Measurements from ENCODE around the gene DUOX2. TPM values are rescaled to one million over a fixed set of nuclear protein-coding genes. Genes with fewer than 3 reads are reported as not detected.

Gene DUOX2
- 1 to 10 TPM in 1 of 4 donors, under 1 TPM in 1, not detected in 2; 0.38 to 8.7 TPM for polyA plus RNA-seq
- long read RNA-seq, donor 1 = 0 reads
- long read RNA-seq, donor 2 = 0 reads
- long read RNA-seq, donor 3 = 0 reads
- long read RNA-seq, donor 4 = 0 reads
- long read RNA-seq, donor 5 = 0 reads
- long read RNA-seq, donor 6 = 0 reads
- long read RNA-seq, donor 7 = 0 reads
- long read RNA-seq, donor 8 = 0 reads
- long read RNA-seq, donor 9 = 0 reads
- long read RNA-seq, donor 10 = 0 reads

DNA sequence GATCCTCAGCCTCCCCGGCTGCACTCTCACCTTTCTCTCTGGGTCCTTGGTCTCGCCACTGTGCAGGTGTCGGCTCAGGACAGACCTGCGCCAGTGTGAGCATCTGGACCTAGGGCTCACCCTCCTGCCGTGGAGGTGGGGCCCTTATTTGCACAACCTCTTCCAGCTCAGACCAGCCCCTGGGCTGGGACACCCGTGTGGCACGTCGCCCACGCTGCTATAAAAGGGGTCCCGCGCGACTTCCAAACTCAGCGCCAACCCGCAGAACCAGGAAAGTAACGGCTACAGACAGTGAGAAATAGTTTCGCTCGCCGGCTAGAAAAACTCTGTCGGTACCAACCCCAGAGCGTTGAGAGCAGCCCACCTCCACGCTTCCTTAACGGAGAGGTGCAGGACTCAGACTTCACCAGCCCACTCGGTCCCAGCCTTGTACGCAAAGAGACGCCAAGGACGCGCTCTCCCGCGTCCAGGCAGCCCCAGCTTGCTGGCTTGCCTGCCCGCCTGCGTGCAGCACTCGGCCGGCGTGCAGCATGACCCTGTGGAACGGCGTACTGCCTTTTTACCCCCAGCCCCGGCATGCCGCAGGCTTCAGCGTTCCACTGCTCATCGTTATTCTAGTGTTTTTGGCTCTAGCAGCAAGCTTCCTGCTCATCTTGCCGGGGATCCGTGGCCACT, at the start of gene DUOX2, which contains the start of gene DUOXA2:
Gene DUOX2, minus strand, starts transcription at position 97 of the 675 bp plus-strand sequence. CDS start 761 bp downstream, outside the sequence.
Gene DUOXA2, plus strand, starts transcription at position 251 of the 675 bp plus-strand sequence. Its CDS starts 280 bp downstream, at position 531.
- peak within 1 kb of the TSS in 1 of 3 donors; percentile 26 for H3K4me3 ChIP-seq (ENCODE audit: low read depth in 1 of 3, low read length in 3 of 3)
- no peaks in the 10 kb centered on the region for H3K36me3 ChIP-seq (ENCODE audit: control insufficient read depth in 3 of 3, insufficient read depth in 2 of 3, low read depth in 1 of 3, low read length in 3 of 3)
- FAIRE-seq (no peak), DNase-seq (no peak)
- 1 to 3% (median 2%) methylated on average over 40 to 42 of the region's 42 CpGs for WGBS, 3 donors
- no peaks in the 10 kb centered on the region for H3K9me3 ChIP-seq (ENCODE audit: control insufficient read depth in 2 of 2, insufficient read depth in 1 of 2, low read depth in 1 of 2, low read length in 1 of 2)
- H3K27me3 ChIP-seq (ENCODE audit: control insufficient read depth in 3 of 3, insufficient read depth in 3 of 3, low read length in 3 of 3) = peaks cover 7 to 88% (median 62%) of the 10 kb centered on the region in 3 donors
- H3K4me1 ChIP-seq (ENCODE audit: control insufficient read depth in 3 of 3, insufficient read depth in 2 of 3, low read depth in 1 of 3, low read length in 2 of 3) = peaks cover 0 to 13% (median 0%) of the 10 kb centered on the region in 3 donors
- H3K27ac ChIP-seq (ENCODE audit: low read depth in 1 of 3, low read length in 2 of 3) = no peak within 1 kb of the TSS

DNA sequence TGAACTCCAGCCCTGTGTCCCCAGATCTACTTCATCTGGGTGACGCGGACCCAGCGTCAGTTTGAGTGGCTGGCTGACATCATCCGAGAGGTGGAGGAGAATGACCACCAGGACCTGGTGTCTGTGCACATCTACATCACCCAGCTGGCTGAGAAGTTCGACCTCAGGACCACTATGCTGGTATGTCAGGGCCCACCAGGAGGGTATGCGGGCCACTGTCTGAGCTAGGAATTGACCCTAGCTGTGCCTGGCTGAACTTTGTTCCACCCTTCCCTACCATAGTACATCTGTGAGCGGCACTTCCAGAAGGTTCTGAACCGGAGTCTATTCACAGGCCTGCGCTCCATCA, 49.5 kb upstream of the DUOX2 start:
- DNase-seq (no peak), FAIRE-seq (no peak)
- Histone ChIP-seq H3K27ac (ENCODE audit: low read depth in 1 of 3, low read length in 2 of 3) (no peak overlapping the region), H3K9me3 (ENCODE audit: control insufficient read depth in 2 of 2, insufficient read depth in 1 of 2, low read depth in 1 of 2, low read length in 1 of 2) (no peaks in the 10 kb centered on the region), H3K4me1 (ENCODE audit: control insufficient read depth in 3 of 3, insufficient read depth in 2 of 3, low read depth in 1 of 3, low read length in 2 of 3) (peaks cover 0 to 3% (median 3%) of the 10 kb centered on the region in 3 donors), H3K4me3 (ENCODE audit: low read depth in 1 of 3, low read length in 3 of 3) (no peak overlapping the region), H3K27me3 (ENCODE audit: control insufficient read depth in 3 of 3, insufficient read depth in 3 of 3, low read length in 3 of 3) (no peaks in the 10 kb centered on the region), H3K36me3 (ENCODE audit: control insufficient read depth in 3 of 3, insufficient read depth in 2 of 3, low read depth in 1 of 3, low read length in 3 of 3) (peaks cover 0 to 9% (median 0%) of the 10 kb centered on the region in 3 donors)
- 69 to 84% (median 84%) methylated on average over 9 of the region's 9 CpGs for WGBS, 3 donors

DNA sequence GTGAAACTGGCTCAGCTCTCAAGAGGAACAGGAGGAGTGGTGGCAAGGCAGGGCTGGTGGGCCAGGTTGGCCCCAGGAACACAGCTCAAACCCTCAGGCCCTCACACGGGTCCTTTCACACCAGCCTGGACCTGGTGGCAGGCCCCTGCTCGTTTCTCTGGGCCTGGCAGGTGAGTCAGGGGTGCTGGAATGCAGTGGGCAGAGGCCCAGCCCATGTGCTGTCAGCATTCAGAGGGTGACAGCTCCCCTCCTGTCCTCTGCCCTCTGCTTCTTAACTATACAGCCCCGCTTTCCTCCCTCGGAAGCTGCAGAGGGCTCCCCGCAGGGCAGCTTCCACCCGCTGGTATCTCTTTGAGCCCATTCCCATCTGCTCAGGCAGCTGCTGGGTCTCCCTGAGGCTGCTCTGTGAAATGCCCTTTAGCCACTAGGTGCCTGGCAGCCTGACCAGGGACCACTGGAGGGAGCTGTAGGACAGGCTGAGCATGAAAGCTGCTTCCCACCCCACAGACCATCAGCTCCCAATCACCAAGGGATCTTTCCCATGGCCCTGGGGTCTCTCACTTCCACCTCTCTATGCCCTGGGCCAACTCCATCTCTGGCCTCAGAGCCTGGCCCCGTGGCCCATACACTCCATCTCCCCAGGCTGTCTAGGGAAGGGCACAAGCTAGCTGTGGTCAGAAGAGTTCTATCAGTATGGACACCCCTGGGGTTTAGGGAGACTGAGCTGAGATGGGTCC, 49.0 kb upstream of the DUOX2 start:
- Histone ChIP-seq H3K4me3 (ENCODE audit: low read depth in 1 of 3, low read length in 3 of 3) (no peak overlapping the region), H3K36me3 (ENCODE audit: control insufficient read depth in 3 of 3, insufficient read depth in 2 of 3, low read depth in 1 of 3, low read length in 3 of 3) (peaks cover 0 to 7% (median 0%) of the 10 kb centered on the region in 3 donors), H3K4me1 (ENCODE audit: control insufficient read depth in 3 of 3, insufficient read depth in 2 of 3, low read depth in 1 of 3, low read length in 2 of 3) (peaks cover 0 to 3% (median 3%) of the 10 kb centered on the region in 3 donors), H3K9me3 (ENCODE audit: control insufficient read depth in 2 of 2, insufficient read depth in 1 of 2, low read depth in 1 of 2, low read length in 1 of 2) (no peaks in the 10 kb centered on the region), H3K27me3 (ENCODE audit: control insufficient read depth in 3 of 3, insufficient read depth in 3 of 3, low read length in 3 of 3) (no peaks in the 10 kb centered on the region), H3K27ac (ENCODE audit: low read depth in 1 of 3, low read length in 2 of 3) (no peak overlapping the region)
- FAIRE-seq (no peak), DNase-seq (peak; percentile 68 to 87)
- WGBS, 3 donors = 10 to 12% (median 11%) methylated on average over 6 to 7 of the region's 7 CpGs

DNA sequence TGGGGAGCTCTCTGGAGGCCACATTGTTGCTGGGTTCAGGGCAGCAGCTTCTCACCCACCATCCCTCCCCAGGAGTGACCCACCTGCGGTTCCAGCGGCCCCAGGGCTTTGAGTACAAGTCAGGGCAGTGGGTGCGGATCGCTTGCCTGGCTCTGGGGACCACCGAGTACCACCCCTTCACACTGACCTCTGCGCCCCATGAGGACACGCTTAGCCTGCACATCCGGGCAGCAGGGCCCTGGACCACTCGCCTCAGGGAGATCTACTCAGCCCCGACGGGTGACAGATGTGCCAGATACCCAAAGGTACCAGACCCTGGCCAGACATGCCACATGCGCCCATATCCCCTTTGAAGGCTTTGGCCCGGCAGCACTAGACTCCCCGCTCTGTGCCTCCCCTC, 47.7 kb upstream of the DUOX2 start:
- peaks cover 0 to 6% (median 0%) of the 10 kb centered on the region in 3 donors for H3K36me3 ChIP-seq (ENCODE audit: control insufficient read depth in 3 of 3, insufficient read depth in 2 of 3, low read depth in 1 of 3, low read length in 3 of 3)
- 91 to 97% (median 95%) methylated on average over 14 of the region's 14 CpGs for WGBS, 3 donors
- no peak overlapping the region for H3K4me3 ChIP-seq (ENCODE audit: low read depth in 1 of 3, low read length in 3 of 3)
- FAIRE-seq = no peak
- no peak overlapping the region for H3K27ac ChIP-seq (ENCODE audit: low read depth in 1 of 3, low read length in 2 of 3)
- DNase-seq = no peak
- H3K4me1 ChIP-seq (ENCODE audit: control insufficient read depth in 3 of 3, insufficient read depth in 2 of 3, low read depth in 1 of 3, low read length in 2 of 3) = peaks cover 0 to 3% (median 0%) of the 10 kb centered on the region in 3 donors
- no peaks in the 10 kb centered on the region for H3K9me3 ChIP-seq (ENCODE audit: control insufficient read depth in 2 of 2, insufficient read depth in 1 of 2, low read depth in 1 of 2, low read length in 1 of 2)
- no peaks in the 10 kb centered on the region for H3K27me3 ChIP-seq (ENCODE audit: control insufficient read depth in 3 of 3, insufficient read depth in 3 of 3, low read length in 3 of 3)

DNA sequence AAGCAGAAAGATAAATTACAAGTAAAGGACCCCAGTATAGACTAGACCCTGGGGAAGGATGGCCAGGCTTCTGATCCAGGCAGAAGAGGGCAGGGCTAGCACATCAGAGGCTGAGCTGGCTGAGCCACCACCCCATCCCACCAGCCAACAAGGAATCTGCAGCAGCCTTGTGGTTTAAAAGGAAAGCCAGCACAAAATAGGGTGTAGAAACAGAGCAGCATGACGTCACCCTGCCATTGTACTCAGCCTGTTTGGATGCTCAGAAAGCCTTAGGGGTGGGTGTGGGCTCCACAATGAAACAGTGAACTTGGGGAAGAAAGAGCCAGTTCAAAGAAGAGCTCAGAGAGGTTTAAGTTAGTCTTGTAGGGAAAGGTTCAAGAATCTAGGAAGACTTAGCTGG, 44.0 kb upstream of the DUOX2 start:
- FAIRE-seq = no peak
- WGBS, 3 donors = 55 to 80% (median 62%) methylated on average over 1 of the region's 1 CpG
- Histone ChIP-seq H3K27me3 (ENCODE audit: control insufficient read depth in 3 of 3, insufficient read depth in 3 of 3, low read length in 3 of 3) (no peaks in the 10 kb centered on the region), H3K9me3 (ENCODE audit: control insufficient read depth in 2 of 2, insufficient read depth in 1 of 2, low read depth in 1 of 2, low read length in 1 of 2) (no peaks in the 10 kb centered on the region), H3K4me1 (ENCODE audit: control insufficient read depth in 3 of 3, insufficient read depth in 2 of 3, low read depth in 1 of 3, low read length in 2 of 3) (no peaks in the 10 kb centered on the region), H3K27ac (ENCODE audit: low read depth in 1 of 3, low read length in 2 of 3) (no peak overlapping the region), H3K36me3 (ENCODE audit: control insufficient read depth in 3 of 3, insufficient read depth in 2 of 3, low read depth in 1 of 3, low read length in 3 of 3) (peaks cover 0 to 7% (median 0%) of the 10 kb centered on the region in 3 donors), H3K4me3 (ENCODE audit: low read depth in 1 of 3, low read length in 3 of 3) (no peak overlapping the region)
- DNase-seq = no peak

DNA sequence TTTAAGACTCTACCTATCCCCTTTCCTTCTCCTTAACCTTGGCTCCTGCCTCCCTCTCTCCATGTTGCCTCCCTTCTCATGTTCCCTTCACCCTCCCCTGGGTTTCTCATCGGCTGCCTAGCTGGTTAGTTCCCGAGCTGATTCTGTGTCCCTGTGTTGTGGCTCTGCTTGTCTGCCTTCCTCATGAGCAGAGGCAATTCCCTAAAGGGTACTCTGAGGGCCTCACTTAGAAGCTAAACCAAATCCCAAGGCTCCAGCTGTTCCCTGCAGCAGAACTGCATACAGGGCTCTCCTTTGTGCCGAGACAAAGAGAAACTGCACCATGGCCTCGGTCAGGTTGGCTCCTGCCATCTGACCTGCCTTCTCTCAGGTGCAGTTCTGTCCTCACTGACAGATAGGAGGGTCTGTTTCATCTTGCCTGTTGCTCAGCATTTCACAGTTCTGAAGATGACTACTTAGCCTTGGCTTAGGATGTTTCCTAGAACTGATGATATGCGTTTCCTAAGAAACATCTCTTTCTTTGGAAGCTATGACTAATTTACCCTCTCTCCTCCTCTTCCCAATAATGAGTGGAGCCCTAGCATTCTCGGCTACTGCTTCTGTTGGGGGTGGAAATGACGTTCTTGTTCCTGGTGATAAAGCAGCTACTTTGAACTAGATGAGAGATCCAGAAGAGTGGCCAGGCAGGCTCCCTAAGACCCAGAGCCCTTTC, 42.9 kb upstream of the DUOX2 start:
- Histone ChIP-seq H3K4me1 (ENCODE audit: control insufficient read depth in 3 of 3, insufficient read depth in 2 of 3, low read depth in 1 of 3, low read length in 2 of 3) (no peaks in the 10 kb centered on the region), H3K27ac (ENCODE audit: low read depth in 1 of 3, low read length in 2 of 3) (no peak overlapping the region), H3K4me3 (ENCODE audit: low read depth in 1 of 3, low read length in 3 of 3) (no peak overlapping the region), H3K27me3 (ENCODE audit: control insufficient read depth in 3 of 3, insufficient read depth in 3 of 3, low read length in 3 of 3) (no peaks in the 10 kb centered on the region), H3K9me3 (ENCODE audit: control insufficient read depth in 2 of 2, insufficient read depth in 1 of 2, low read depth in 1 of 2, low read length in 1 of 2) (no peaks in the 10 kb centered on the region), H3K36me3 (ENCODE audit: control insufficient read depth in 3 of 3, insufficient read depth in 2 of 3, low read depth in 1 of 3, low read length in 3 of 3) (peaks cover 0 to 14% (median 0%) of the 10 kb centered on the region in 3 donors)
- DNase-seq (no peak), FAIRE-seq (no peak)
- WGBS, 3 donors = 78 to 89% (median 83%) methylated on average over 7 of the region's 7 CpGs

DNA sequence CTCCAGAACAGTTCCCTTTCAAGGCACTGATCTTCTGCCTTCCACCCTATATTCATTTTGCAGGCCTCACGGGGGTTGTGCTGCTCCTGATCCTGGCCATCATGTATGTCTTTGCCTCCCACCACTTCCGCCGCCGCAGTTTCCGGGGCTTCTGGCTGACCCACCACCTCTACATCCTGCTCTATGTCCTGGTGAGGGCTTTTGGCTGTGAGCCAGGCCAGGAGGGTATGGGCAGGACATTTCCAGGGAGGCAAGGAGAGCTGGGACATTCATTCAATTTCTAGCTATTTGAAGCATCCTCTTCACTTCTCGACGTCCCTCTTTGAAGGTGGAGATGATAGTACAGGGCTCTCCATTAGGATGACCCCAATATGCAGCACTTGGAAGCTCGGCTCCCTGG, 41.8 kb upstream of the DUOX2 start:
- Histone ChIP-seq H3K9me3 (ENCODE audit: control insufficient read depth in 2 of 2, insufficient read depth in 1 of 2, low read depth in 1 of 2, low read length in 1 of 2) (no peaks in the 10 kb centered on the region), H3K36me3 (ENCODE audit: control insufficient read depth in 3 of 3, insufficient read depth in 2 of 3, low read depth in 1 of 3, low read length in 3 of 3) (peaks cover 0 to 18% (median 0%) of the 10 kb centered on the region in 3 donors), H3K4me1 (ENCODE audit: control insufficient read depth in 3 of 3, insufficient read depth in 2 of 3, low read depth in 1 of 3, low read length in 2 of 3) (no peaks in the 10 kb centered on the region), H3K27ac (ENCODE audit: low read depth in 1 of 3, low read length in 2 of 3) (no peak overlapping the region), H3K4me3 (ENCODE audit: low read depth in 1 of 3, low read length in 3 of 3) (no peak overlapping the region), H3K27me3 (ENCODE audit: control insufficient read depth in 3 of 3, insufficient read depth in 3 of 3, low read length in 3 of 3) (no peaks in the 10 kb centered on the region)
- DNase-seq (no peak), FAIRE-seq (no peak)
- WGBS, 3 donors = 83 to 95% (median 88%) methylated on average over 8 of the region's 8 CpGs
